GM12801 (cell line): ENCODE results near the gene CAMK1G.

Experiments used
- CTCF ChIP-seq: IDR thresholded peaks from one replicate; pipeline ENCODE4 v1.5.1; 2011; ENCODE audit warnings: control low read depth; ENCODE audit not compliant: insufficient read length; ENCODE audit errors: extremely low read depth

Gene CAMK1G

GRCh38 chr1:209565759-209566678 lies 17.5 kb upstream of the CAMK1G start:
- TF ChIP-seq CTCF: no peak

GRCh38 chr1:209567698-209568175 lies 15.8 kb upstream of the CAMK1G start:
- TF ChIP-seq CTCF: no peak

- peak; percentile 18 for TF ChIP-seq CTCF
These were observed 13.9 kb upstream of the CAMK1G start for GRCh38 chr1:209569455-209570207.

GRCh38 chr1:209570743-209571142 lies 12.8 kb upstream of the CAMK1G start:
- no peak for TF ChIP-seq CTCF

GRCh38 chr1:209576392-209577197 lies 6.9 kb upstream of the CAMK1G start:
- TF ChIP-seq CTCF: peak; percentile 92

- TF ChIP-seq CTCF: no peak
These were observed 6.2 kb upstream of the CAMK1G start for GRCh38 chr1:209577346-209577745.

GRCh38 chr1:209580577-209580976 lies 2.9 kb upstream of the CAMK1G start:
- TF ChIP-seq CTCF: no peak
